Measurements from ENCODE around the gene ALG1. TPM values are rescaled to one million over a fixed set of nuclear protein-coding genes. Genes with fewer than 3 reads are reported as not detected.
A peak's percentile ranks its signal among the peaks of the same experiment; 100 is the strongest.
"Not testable (repeated sequence)": the region's sequence is repeated elsewhere in the genome, so short reads cannot be mapped to it uniquely, and the experiment has no call there.

The ALG1 gene
- total RNA-seq, 1 experiment from 2014 or later: 36.2 TPM

DNA sequence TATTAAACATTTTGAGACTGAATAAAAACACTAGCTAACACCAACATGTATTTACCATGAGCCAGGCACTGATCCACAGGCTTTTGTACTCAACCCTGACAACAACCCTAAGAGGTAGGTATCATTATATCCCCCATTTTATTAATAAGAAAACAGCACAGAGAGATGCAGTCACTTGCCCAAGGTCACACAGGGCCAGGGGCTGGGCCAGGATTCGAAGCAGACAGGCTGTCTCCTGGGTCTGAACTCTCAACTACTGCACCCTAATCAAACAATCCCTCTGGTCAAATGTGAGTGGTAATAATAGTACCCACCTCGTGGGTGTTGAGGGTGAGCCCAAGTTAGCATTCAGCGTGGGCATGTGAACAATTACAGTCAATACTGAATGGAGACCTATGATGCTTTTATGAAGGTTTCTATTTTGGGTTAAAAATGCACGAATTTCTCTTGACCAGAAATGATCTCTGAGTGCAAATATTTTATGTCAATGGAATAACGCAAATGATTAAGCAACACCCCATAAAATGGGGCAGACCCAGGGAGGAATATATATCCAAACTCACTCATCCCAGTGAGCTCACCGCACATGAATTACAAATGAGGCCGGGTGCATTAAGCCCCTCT, 24.9 kb downstream of the ALG1 start:
- not testable (repeated sequence) for H4K20me1 ChIP-seq (ENCODE audit: control insufficient read depth, insufficient read depth, insufficient read length); H2BK12ac ChIP-seq (ENCODE audit: insufficient read length, low read depth, low read length); DNase-seq; H2BK15ac ChIP-seq (ENCODE audit: low read depth, low read length); H2AK5ac ChIP-seq (ENCODE audit: insufficient read length, low read length); H4K5ac ChIP-seq (ENCODE audit: insufficient read length, low read depth, low read length); H3K79me2 ChIP-seq (ENCODE audit: insufficient read depth, low read length); H3K9me3 Mint-ChIP-seq; H4K91ac ChIP-seq (ENCODE audit: insufficient read length, low read depth, low read length); H2BK20ac ChIP-seq (ENCODE audit: low read depth, low read length, poor library complexity, severe bottlenecking); H3K27me3 ChIP-seq (ENCODE audit: insufficient read depth, low read length); H4K8ac ChIP-seq (replicated peaks; ENCODE audit: insufficient read length, low read depth, low read length); H3K27me3 Mint-ChIP-seq (ENCODE audit: low read depth); H2BK120ac ChIP-seq (ENCODE audit: low read depth, low read length, poor library complexity, severe bottlenecking); H3K27ac ChIP-seq (ENCODE audit: insufficient read length, low read depth, low read length); H3K56ac ChIP-seq (ENCODE audit: insufficient read length, low read depth, low read length); H2BK5ac ChIP-seq (ENCODE audit: insufficient read length, low read length); H3K79me1 ChIP-seq (ENCODE audit: insufficient read depth, low read depth, low read length, poor library complexity, severe bottlenecking); H3K4me1 ChIP-seq (ENCODE audit: insufficient read depth, low read length); H3K23ac ChIP-seq (ENCODE audit: insufficient read length, low read depth, low read length); H3K4ac ChIP-seq (ENCODE audit: low read depth, low read length); H3K9me3 ChIP-seq (ENCODE audit: control insufficient read depth, low read depth, low read length); H3K18ac ChIP-seq (ENCODE audit: insufficient read length, low read depth, low read length); H2AFZ ChIP-seq (ENCODE audit: low read length); H3K14ac ChIP-seq (ENCODE audit: insufficient read depth, low read length); H3T11ph ChIP-seq (ENCODE audit: low read length); H3K23me2 ChIP-seq (ENCODE audit: insufficient read length, low read depth, low read length, poor library complexity, severe bottlenecking)
- TF ChIP-seq, protein P1, sequence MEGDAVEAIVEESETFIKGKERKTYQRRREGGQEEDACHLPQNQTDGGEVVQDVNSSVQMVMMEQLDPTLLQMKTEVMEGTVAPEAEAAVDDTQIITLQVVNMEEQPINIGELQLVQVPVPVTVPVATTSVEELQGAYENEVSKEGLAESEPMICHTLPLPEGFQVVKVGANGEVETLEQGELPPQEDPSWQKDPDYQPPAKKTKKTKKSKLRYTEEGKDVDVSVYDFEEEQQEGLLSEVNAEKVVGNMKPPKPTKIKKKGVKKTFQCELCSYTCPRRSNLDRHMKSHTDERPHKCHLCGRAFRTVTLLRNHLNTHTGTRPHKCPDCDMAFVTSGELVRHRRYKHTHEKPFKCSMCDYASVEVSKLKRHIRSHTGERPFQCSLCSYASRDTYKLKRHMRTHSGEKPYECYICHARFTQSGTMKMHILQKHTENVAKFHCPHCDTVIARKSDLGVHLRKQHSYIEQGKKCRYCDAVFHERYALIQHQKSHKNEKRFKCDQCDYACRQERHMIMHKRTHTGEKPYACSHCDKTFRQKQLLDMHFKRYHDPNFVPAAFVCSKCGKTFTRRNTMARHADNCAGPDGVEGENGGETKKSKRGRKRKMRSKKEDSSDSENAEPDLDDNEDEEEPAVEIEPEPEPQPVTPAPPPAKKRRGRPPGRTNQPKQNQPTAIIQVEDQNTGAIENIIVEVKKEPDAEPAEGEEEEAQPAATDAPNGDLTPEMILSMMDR (conservative IDR thresholded peaks at IDR 0.05): peak; percentile 14; the same call in 1 of the 3 replicates
- H3K27ac Mint-ChIP-seq: peak overlapping the region in 1 of 3 experiments; percentile 72; a peak in 2 of 7 replicates
- peak overlapping the region; percentile 68 for H3K4me2 ChIP-seq (ENCODE audit: insufficient read depth, insufficient read length, low read length)
- WGBS (ENCODE audit: extremely low coverage, insufficient read length, low lambda C conversion rate): no CpG with 5 or more reads among the region's 7 CpGs
- peaks cover 6 to 19% (median 11%) of the 10 kb centered on the region in 3 experiments; a peak in 6 of 7 replicates for H3K36me3 Mint-ChIP-seq (ENCODE audit: insufficient read depth in 1 of 3, low read depth in 3 of 3)
- H3K4me1 Mint-ChIP-seq: peaks cover 21 to 36% of the 10 kb centered on the region in 2 experiments
- H3K9ac ChIP-seq (ENCODE audit: extremely low read depth, insufficient read length, low read length): peak overlapping the region; percentile 32
- peak overlapping the region; percentile 88 to 93 for H3K4me3 Mint-ChIP-seq

DNA sequence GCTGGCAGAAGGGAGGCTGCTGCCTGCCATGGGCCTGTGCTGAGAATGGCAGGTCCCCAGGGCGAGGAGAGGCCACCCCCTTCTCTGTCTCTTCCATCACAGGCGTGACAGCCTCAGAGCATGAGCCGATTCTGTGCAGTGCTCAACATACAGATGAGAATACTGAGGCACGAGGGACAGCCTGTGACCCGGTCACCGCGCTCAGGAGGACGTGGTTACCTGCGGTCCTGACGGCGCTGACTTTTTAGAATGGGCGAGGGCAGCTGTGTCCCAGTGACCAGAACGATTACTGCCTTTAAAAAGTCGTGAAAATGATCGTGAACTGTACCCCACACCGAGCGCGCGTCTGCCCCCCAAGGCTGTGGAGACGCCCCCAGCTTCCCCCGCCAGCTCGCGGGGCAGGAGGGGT, 25.4 kb downstream of the ALG1 start:
- H2BK12ac ChIP-seq (ENCODE audit: insufficient read length, low read depth, low read length); H3K4me1 ChIP-seq (ENCODE audit: insufficient read depth, low read length); H3K79me2 ChIP-seq (ENCODE audit: insufficient read depth, low read length); H3T11ph ChIP-seq (ENCODE audit: low read length); H3K27me3 ChIP-seq (ENCODE audit: insufficient read depth, low read length); H2BK15ac ChIP-seq (ENCODE audit: low read depth, low read length); H3K56ac ChIP-seq (ENCODE audit: insufficient read length, low read depth, low read length); H4K8ac ChIP-seq (replicated peaks; ENCODE audit: insufficient read length, low read depth, low read length); H2AFZ ChIP-seq (ENCODE audit: low read length); H3K4ac ChIP-seq (ENCODE audit: low read depth, low read length); H2BK5ac ChIP-seq (ENCODE audit: insufficient read length, low read length); H3K79me1 ChIP-seq (ENCODE audit: insufficient read depth, low read depth, low read length, poor library complexity, severe bottlenecking); H2AK5ac ChIP-seq (ENCODE audit: insufficient read length, low read length); H4K5ac ChIP-seq (ENCODE audit: insufficient read length, low read depth, low read length); H3K23ac ChIP-seq (ENCODE audit: insufficient read length, low read depth, low read length); H3K18ac ChIP-seq (ENCODE audit: insufficient read length, low read depth, low read length); H3K23me2 ChIP-seq (ENCODE audit: insufficient read length, low read depth, low read length, poor library complexity, severe bottlenecking); H3K9me3 Mint-ChIP-seq; H3K14ac ChIP-seq (ENCODE audit: insufficient read depth, low read length); H4K91ac ChIP-seq (ENCODE audit: insufficient read length, low read depth, low read length); H2BK120ac ChIP-seq (ENCODE audit: low read depth, low read length, poor library complexity, severe bottlenecking); H2BK20ac ChIP-seq (ENCODE audit: low read depth, low read length, poor library complexity, severe bottlenecking); H3K9me3 ChIP-seq (ENCODE audit: control insufficient read depth, low read depth, low read length); H3K27ac ChIP-seq (ENCODE audit: insufficient read length, low read depth, low read length); H4K20me1 ChIP-seq (ENCODE audit: control insufficient read depth, insufficient read depth, insufficient read length); H3K27me3 Mint-ChIP-seq (ENCODE audit: low read depth): not testable (repeated sequence)
- peak overlapping the region; percentile 32 for H3K9ac ChIP-seq (ENCODE audit: extremely low read depth, insufficient read length, low read length)
- peak overlapping the region; percentile 88 to 93 for H3K4me3 Mint-ChIP-seq
- H3K4me1 Mint-ChIP-seq: peaks cover 20 to 34% of the 10 kb centered on the region in 2 experiments
- peak overlapping the region in 2 of 3 experiments; percentile 70 to 72; a peak in 3 of 7 replicates for H3K27ac Mint-ChIP-seq
- peak; percentile 55 for DNase-seq
- peaks cover 6 to 17% (median 7%) of the 10 kb centered on the region in 3 experiments; a peak in 6 of 7 replicates for H3K36me3 Mint-ChIP-seq (ENCODE audit: insufficient read depth in 1 of 3, low read depth in 3 of 3)
- H3K4me2 ChIP-seq (ENCODE audit: insufficient read depth, insufficient read length, low read length): peak overlapping the region; percentile 68
- no CpG with 5 or more reads among the region's 23 CpGs for WGBS (ENCODE audit: extremely low coverage, insufficient read length, low lambda C conversion rate)
